NCI-H1417 treated with DMSO at 0.1 percent for 48 hours (cell line): Measurements from ENCODE around the gene SLF2.

Source experiments
- DNase-seq: peaks from one replicate; lab custom pipeline; 2025; lab: John Stamatoyannopoulos, UW

The SLF2 gene, protein sequence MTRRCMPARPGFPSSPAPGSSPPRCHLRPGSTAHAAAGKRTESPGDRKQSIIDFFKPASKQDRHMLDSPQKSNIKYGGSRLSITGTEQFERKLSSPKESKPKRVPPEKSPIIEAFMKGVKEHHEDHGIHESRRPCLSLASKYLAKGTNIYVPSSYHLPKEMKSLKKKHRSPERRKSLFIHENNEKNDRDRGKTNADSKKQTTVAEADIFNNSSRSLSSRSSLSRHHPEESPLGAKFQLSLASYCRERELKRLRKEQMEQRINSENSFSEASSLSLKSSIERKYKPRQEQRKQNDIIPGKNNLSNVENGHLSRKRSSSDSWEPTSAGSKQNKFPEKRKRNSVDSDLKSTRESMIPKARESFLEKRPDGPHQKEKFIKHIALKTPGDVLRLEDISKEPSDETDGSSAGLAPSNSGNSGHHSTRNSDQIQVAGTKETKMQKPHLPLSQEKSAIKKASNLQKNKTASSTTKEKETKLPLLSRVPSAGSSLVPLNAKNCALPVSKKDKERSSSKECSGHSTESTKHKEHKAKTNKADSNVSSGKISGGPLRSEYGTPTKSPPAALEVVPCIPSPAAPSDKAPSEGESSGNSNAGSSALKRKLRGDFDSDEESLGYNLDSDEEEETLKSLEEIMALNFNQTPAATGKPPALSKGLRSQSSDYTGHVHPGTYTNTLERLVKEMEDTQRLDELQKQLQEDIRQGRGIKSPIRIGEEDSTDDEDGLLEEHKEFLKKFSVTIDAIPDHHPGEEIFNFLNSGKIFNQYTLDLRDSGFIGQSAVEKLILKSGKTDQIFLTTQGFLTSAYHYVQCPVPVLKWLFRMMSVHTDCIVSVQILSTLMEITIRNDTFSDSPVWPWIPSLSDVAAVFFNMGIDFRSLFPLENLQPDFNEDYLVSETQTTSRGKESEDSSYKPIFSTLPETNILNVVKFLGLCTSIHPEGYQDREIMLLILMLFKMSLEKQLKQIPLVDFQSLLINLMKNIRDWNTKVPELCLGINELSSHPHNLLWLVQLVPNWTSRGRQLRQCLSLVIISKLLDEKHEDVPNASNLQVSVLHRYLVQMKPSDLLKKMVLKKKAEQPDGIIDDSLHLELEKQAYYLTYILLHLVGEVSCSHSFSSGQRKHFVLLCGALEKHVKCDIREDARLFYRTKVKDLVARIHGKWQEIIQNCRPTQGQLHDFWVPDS

DNA sequence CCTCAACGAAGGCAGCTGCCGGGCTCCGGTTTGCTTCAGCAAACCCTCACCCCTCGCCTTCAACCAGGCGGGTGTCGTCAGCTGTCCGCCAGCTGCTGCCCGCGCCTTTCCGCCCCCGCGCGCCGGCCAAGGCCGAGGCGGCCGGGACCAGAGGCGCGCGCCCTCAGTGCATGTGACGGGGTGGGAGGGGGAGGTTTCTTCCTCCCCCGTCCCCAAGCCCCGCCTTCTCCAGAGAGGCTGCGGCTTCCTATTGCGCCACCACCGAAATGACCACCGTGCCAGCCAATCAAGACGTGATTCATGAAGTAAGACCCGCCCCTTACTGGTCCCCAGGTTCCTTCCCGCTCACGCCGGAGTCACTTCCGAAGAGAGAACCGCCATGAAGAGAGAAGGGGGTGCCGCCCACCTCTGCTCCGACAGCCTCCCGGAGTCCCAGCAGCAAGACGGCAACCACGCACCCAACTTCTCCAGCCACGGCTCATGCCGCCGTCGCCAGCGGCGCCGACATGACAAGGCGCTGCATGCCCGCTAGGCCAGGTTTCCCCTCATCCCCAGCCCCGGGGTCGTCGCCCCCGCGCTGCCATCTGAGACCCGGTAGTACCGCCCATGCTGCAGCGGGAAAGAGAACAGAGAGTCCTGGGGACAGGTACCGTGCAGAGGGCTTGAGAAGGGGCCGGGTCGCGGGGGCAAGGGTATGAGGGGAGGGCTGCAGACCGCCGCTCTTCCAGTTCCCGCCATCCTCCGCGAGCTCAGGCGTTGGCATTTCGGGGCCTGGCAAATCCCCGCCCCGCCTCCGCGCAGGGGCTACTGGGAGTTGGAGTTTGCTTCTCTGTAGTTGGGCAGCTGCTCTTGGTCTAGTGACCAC lies at the start of gene SLF2:
SLF2 (plus strand) TSS at position 359 of the 865 bp plus-strand sequence; CDS start at position 507, 148 bp downstream.
- DNase-seq, result peak; percentile 56

GRCh38 chr10:100863433-100863832 lies 49.3 kb upstream of the SLF2 start:
- no peak for DNase-seq

- no peak for DNase-seq
Measured at GRCh38 chr10:100864036-100864885, 48.5 kb upstream of the SLF2 start.

- DNase-seq, result no peak
Measured at GRCh38 chr10:100864978-100865377, 47.8 kb upstream of the SLF2 start.

GRCh38 chr10:100866010-100866409 lies 46.8 kb upstream of the SLF2 start:
- DNase-seq, result no peak

- DNase-seq, result no peak
Measured at GRCh38 chr10:100866575-100867098, 46.1 kb upstream of the SLF2 start.

DNA sequence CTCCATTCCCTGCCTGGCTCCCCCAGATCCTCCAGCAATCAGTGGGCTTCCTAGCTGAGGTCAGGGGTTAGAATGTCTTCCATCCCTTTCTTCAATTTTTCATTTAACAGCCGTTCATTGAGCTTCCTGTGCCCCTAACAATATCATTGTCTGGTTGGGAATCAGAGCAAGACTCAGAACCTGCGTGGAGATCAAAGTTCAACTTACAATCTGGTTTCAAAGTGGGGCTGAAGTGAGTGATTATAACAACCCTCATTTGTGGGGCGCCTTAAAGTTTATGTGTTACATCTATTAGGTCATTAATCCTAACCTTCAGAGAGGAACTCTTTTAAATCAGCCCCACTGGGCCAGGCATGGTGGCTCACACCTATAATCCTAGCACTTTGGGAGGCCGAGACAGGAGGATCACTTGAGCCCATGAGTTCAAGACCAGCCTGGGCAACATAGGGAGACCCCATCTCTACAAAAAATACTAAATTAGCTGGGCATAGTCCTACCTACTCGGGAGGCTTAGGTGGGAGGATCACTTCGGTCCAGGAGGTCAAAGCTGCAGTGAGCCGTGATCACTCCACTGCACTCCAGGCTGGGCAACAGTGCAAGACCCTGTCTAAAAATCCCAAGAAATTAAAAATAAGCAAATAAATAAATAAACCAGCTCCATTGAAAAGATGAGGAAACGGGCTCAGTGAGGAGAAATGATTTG lies 45.4 kb upstream of the SLF2 start:
- no peak for DNase-seq

DNA sequence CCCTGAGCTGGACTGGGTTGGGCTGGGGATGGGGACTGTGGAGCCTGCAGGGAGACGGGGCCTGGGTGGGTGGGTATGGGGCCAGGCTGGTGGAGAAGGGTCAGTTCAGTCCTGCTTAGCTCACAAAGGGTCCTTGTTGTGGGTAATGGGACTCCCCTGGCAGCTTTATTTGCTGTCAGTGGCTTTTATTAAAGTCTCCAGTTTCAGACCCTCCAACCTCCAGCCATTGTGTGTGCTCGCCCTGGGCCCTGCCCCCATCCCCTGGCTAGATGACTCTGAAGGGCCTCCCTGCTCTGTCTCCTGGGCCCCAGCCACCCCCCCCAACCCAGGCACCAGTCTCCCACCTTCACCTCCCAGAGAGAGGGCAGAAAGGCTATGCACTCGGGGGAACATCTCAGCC lies 44.4 kb upstream of the SLF2 start:
- DNase-seq, result no peak

DNA sequence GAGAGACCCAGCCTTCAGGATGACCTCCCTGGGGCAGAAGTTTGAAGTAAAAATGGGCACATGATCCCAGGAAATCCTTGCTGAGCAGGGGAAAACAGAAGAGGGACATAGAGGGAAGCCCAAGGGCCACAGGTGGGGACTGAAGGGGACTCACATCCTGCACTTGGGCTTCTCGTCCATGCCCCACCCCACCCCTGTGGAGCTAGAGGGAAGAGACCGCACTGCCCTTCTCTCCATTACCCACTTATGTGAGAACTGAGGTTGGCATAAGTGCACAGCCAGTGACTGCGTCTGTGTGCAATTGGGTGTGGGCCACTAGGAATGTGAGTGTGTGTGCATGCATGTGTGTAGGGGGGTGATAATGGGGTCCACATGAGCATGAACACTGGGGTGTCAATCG lies 43.4 kb upstream of the SLF2 start:
- DNase-seq, result no peak

- DNase-seq, result no peak
Measured at GRCh38 chr10:100872034-100872791, 40.5 kb upstream of the SLF2 start.

DNA sequence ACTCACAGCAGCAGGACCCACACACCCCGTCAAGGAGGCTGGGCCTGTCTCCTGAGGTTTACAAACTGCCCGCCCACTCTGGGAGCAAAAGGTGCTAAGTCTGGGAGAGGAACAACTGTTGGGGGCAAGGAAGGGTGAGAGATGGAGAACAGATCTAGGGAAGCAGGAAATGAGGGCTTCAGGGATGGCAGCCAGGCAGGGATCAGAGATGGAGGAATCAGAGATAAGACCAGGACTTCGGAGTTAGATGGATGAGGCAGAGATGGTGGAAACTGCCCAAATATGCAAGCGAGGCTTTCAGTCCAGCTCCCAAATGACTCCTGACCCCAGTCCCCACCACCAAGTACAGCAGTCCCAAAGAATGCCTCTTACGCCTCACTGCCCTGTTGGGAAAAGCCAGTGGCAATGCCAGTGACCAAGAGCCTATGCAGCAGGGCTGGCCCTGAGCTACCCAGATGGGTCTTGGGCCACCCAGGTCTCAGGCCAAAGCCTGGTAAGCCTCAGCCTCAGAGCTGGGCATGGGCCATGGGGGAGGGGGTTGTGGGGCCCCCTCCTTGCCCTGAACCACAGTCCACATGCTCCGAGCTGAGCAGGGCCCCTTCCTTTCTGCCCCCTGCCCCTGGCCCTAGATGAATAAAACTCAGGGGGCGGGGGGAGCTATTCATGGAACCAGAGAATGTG lies 39.5 kb upstream of the SLF2 start:
- no peak for DNase-seq

- DNase-seq, result no peak
Measured at GRCh38 chr10:100873827-100874326, 38.9 kb upstream of the SLF2 start.

DNA sequence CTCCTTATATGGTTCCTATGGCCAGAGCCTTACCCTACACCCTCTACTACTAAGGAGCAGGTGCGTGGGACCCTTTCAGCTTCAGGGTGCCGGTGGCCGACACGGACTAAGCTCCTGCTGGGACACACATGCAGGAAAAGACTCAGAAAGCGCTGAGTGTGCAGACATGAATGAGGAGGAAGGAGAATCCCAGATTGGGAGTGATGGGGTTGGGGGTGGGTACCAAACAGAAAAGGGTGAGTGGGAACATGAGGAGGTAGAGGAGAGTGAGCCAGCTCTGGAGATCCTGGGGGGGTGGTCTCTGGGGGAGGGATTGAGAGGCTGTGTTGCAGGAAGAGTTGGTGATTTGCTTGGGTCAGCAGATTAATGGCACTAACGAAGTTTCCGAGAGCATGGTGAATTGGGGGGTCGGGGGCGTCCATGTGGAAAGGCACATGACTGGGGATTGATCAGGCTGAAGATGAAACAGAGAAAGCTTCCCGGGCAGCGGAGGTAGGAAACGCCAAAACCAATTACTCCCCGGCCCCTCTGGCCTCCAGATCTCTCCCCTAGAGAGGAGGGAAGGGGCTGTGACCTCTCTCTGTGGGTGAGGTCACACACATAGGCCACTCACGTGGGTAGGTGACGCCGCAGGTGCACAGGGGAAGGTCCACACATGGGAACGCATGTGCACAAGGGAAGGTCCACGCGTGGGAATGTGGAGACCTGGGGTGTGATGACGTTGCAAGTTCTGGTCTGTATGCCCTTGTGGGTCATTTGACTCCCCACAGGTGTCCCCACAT lies 37.9 kb upstream of the SLF2 start:
- no peak for DNase-seq

GRCh38 chr10:100875484-100876166 lies 37.1 kb upstream of the SLF2 start:
- DNase-seq, result no peak

DNA sequence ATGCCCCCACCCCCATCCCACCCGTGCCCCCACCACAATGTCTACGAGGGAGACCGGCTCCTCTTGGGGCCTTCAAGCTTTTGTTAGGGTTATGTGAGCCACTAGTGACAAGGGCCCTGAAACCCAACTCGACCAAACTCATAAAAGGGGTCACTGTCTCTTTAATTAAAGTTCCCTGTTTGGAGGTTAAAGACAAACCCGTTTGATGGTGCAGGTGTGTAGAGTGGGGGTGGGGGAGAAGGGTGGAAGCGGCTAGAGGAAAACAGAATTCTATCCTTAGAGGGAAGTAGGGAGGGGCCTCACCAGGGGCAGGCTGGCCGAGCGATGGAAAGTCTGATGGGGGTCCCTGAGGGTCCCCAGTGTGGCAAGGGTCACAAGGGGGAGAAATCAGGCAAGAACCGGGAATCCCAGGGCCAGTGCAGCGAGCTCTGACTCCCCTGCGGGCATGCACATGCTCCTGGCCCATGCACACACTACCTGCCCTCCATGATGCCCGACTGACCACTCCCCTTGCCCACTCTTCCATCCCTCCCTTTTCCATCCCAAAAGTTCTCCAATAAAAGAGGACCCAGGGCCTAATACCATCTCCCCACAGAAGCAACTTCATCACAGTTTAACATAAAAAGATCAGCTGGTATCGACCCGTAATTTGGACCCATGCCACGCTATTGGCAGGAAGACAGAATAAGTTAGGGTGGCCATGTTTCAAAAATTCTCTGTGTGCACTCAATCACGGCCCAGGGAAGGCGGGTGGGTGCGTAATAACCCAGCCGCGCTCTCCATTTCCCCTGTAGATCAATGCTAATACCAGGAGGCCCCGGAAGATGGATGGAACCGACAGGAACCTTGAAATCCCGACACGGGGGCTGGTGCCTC lies 35.9 kb upstream of the SLF2 start:
- DNase-seq, result no peak

DNA sequence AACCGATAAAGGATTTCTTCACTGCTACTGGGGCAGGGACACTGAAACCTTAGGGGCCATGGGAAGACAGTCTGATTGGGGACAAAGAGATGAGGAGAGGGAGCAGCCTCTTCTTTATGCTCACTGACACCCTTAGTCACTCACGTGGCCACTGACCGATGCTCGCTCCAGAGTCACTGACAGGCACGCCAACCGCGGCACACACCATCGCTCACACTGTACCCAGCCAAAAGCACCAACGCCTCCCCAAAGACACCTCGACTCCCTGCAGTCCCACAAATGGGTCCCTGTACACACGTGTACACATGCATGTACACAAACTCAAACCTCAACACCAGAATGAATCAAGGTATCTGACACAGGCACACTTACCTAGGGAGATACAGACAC lies 35.3 kb upstream of the SLF2 start:
- DNase-seq, result no peak
